Ovary (tissue), 9 donors: ENCODE measurements around the gene INTS4. TPM values are rescaled to one million over a fixed set of nuclear protein-coding genes. Genes with fewer than 3 reads are reported as not detected.
A peak's percentile ranks its signal among the peaks of the same experiment; 100 is the strongest.
"Not testable (repeated sequence)": the region's sequence is repeated elsewhere in the genome, so short reads cannot be mapped to it uniquely, and the experiment has no call there.

Source experiments
- DNase-seq, 5 donors: peaks; one replicate each; pipeline ENCODE4 v3.0.0-alpha.2; 2019 to 2020
- H3K27ac ChIP-seq, 2 donors: fragments of 200-600 bp; one replicate each; pipeline versions ENCODE4 v1.5.1 to v1.8.0; 2019 to 2022
- H3K27me3 ChIP-seq: fragments of 200-600 bp; one replicate; pipeline ENCODE4 v1.8.0; 2022
- H3K36me3 ChIP-seq: fragments of 200-600 bp; sonication (generic); one replicate; pipeline ENCODE4 v1.5.1; 2019
- H3K4me1 ChIP-seq: one replicate; pipeline ENCODE4 v1.8.1; 2013; ENCODE audit warnings: mild to moderate bottlenecking, moderate library complexity; ENCODE audit not compliant: insufficient read depth
- H3K4me3 ChIP-seq: fragments of 200-600 bp; sonication (generic); one replicate; pipeline ENCODE4 v1.5.1; 2017
- H3K9me3 ChIP-seq, 2 donors: fragments of 200-600 bp in 1 of 2; sonication (generic) in 1 of 2; one replicate each; pipeline versions ENCODE4 v1.5.1 to v1.8.1; 2013 to 2019; ENCODE audit warnings: mild to moderate bottlenecking in 1 of 2, moderate library complexity in 1 of 2
- EP300 ChIP-seq: sonication (generic); formaldehyde crosslinking; IDR thresholded peaks from one replicate; pipeline ENCODE4 v1.6.1; 2017; ENCODE audit warnings: antibody characterized with exemption
- POLR2A ChIP-seq: fragments of 450-650 bp; IDR thresholded peaks from one replicate; pipeline ENCODE4 v1.6.1; 2017; ENCODE audit warnings: antibody characterized with exemption, mild to moderate bottlenecking, moderate library complexity
- WGBS, 3 donors: extraction: QIAGEN DNeasy Blood & Tissue Kit in 1 of 3; methylation state at CpG; one replicate each; pipeline versions ENCODE4 v1.1.5 to v1.1.7; 2013 to 2017; 5-methylcytosine and 5-hydroxymethylcytosine counted together
- intact Hi-C, 4 donors: fragments of 100-400 bp; cut with DNase I; formaldehyde crosslinking; loops; one replicate each; pipeline versions ENCODE4 v1.11.0 to v1.15.1; 2022 to 2023
- polyA plus RNA-seq, 2 donors: library from polyadenylated mRNA; stranded (reverse); fragments of 200-250 nt in 1 of 2; fragments of 350-450 nt in 1 of 2; fragmentation: Illumina TruSeq in 1 of 2; extraction: RNeasy Lipid Tissue Mini Kit (QIAGEN cat#74804) in 1 of 2; gene quantifications; one replicate each; pipeline ENCODE4 v1.2.3, GENCODE V29; 2013 to 2014
- total RNA-seq, 7 donors: library from RNA; depleted of rRNA in 2 of 7; stranded (reverse); fragments of >200 nt in 2 of 7; fragmentation: NEBNext Ultra II Directional in 3 of 7; extraction: Animal tissue kit (Norgen Biotek cat#: 25700) in 3 of 7; gene quantifications; one replicate each; pipeline versions ENCODE4 v1.1.0 to v1.2.4, GENCODE V29; 2016 to 2023
- TF ChIP-seq, protein P1 (sequence below), 3 donors: fragments of 450-650 bp in 2 of 3; fragments of 200-600 bp in 1 of 3; IDR thresholded peaks; one replicate each; pipeline versions ENCODE4 v1.5.1 to v1.8.0; 2016 to 2022; ENCODE audit warnings: antibody characterized with exemption in 3 of 3, mild to moderate bottlenecking in 1 of 3
- donor health status: DM: no; HTN: no; CAD: no; lungs with moderate emphysema.
- donor health status: DM: no; HTN: no; CAD: no.
- donor health status: Bipolar disorder and iron deficiency.
- donor health status: DM: yes; HTN: yes; CAD: no.
- donor health status: DM: no; HTN: no; CAD: no.
- donor health status: DM: yes; HTN: yes; CAD: no.

The INTS4 gene
- total and polyA plus RNA-seq, 9 donors = 15.7 to 37.7 (median 29.7) TPM

DNA sequence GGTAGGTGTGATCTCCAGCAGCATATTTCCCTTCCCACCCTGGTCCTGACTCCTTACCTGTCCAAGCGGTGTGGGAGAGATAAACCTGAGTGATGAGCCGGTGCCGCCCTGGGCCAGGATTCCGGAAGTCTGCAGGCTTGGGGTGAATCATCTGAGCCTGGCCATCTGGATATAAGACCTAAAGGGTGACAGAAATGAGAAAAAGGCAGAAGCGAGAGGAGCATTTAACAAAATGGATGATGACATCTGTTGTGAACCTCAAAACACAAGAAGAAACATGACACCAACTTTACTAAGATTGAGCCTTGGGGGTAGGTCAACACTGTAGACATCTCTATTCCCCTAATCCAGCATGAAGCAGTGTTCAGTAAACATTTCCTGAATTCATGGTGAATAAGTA, 110.7 kb downstream of the INTS4 start:
- no peak overlapping the region for H3K4me3 ChIP-seq
- intact Hi-C loops = no loop called here

DNA sequence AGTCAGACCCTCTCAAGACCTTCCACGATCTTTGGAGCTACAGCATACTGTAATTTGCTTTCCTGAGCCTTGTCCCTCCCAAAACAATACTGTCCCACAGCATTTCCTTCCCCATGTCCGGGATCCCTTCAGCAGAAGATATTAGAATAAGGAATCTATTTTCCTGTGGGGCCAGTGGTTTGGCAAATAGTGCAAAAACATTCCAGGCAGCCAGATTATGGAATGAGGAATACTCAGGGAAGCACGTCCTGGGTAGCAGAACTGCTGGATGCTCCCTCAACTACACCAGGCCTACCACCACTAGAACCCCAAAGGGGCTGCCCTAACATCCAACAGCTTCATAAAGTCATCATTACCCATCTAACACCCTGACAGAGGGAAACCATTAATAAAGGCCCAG, 112.1 kb downstream of the INTS4 start:
- Histone ChIP-seq H3K27ac (no peak overlapping the region), H3K4me1 (peaks cover 6% of the 10 kb centered on the region), H3K9me3 (no peaks in the 10 kb centered on the region), H3K27me3 (no peaks in the 10 kb centered on the region), H3K36me3 (no peaks in the 10 kb centered on the region), H3K4me3 (no peak overlapping the region)
- no peak for DNase-seq
- intact Hi-C loops = no loop called here
- 32 to 43% (median 40%) methylated on average over 3 of the region's 3 CpGs for WGBS, 3 donors
- TF ChIP-seq EP300 (no peak), POLR2A (no peak)
- TF ChIP-seq, protein P1, sequence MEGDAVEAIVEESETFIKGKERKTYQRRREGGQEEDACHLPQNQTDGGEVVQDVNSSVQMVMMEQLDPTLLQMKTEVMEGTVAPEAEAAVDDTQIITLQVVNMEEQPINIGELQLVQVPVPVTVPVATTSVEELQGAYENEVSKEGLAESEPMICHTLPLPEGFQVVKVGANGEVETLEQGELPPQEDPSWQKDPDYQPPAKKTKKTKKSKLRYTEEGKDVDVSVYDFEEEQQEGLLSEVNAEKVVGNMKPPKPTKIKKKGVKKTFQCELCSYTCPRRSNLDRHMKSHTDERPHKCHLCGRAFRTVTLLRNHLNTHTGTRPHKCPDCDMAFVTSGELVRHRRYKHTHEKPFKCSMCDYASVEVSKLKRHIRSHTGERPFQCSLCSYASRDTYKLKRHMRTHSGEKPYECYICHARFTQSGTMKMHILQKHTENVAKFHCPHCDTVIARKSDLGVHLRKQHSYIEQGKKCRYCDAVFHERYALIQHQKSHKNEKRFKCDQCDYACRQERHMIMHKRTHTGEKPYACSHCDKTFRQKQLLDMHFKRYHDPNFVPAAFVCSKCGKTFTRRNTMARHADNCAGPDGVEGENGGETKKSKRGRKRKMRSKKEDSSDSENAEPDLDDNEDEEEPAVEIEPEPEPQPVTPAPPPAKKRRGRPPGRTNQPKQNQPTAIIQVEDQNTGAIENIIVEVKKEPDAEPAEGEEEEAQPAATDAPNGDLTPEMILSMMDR (IDR thresholded peaks at IDR 0.05) = no peak

More for the DNA sequence above, 110.7 kb downstream of the INTS4 start:
- no peak for DNase-seq
- no peaks in the 10 kb centered on the region for H3K36me3 ChIP-seq
- 92 to 94% (median 93%) methylated on average over 5 of the region's 5 CpGs for WGBS, 3 donors
- no peak overlapping the region for H3K27ac ChIP-seq
- H3K27me3 ChIP-seq = no peaks in the 10 kb centered on the region
- no peaks in the 10 kb centered on the region for H3K9me3 ChIP-seq
- no peaks in the 10 kb centered on the region for H3K4me1 ChIP-seq
- TF ChIP-seq, protein P1 (IDR thresholded peaks at IDR 0.05) = no peak
- TF ChIP-seq POLR2A (no peak), EP300 (no peak)

DNA sequence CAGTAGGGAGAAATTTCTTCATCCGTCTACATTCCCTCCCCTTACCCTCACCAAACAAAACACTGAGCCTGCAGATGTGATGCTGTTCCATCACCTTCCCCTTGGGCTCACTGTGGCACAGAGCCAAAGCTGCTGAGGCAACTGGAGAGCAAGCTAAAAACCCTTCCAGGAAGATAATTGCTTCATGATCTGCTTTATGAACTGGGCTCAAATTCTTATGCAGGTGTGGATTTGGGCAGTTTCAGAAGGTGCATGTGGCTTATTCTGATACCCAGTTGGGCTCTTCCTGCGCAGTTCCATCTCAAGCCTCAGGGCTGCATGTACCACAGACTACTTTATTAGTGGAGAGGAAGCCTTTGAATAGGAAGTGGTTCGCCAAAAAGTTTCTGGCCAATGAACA, 115.2 kb downstream of the INTS4 start:
- intact Hi-C loops = no loop called here
- whole genome bisulfite sequencing, 3 donors = 71 to 85% (median 76%) methylated on average over 3 of the region's 3 CpGs
- Histone ChIP-seq H3K4me1 (peaks cover 6% of the 10 kb centered on the region), H3K27me3 (no peaks in the 10 kb centered on the region), H3K4me3 (no peak overlapping the region), H3K9me3 (no peaks in the 10 kb centered on the region), H3K36me3 (no peaks in the 10 kb centered on the region), H3K27ac (no peak overlapping the region)
- TF ChIP-seq POLR2A (no peak), EP300 (no peak)
- TF ChIP-seq, protein P1 (IDR thresholded peaks at IDR 0.05) = no peak
- peak; percentile 50 to 74 (median 67) for DNase-seq

DNA sequence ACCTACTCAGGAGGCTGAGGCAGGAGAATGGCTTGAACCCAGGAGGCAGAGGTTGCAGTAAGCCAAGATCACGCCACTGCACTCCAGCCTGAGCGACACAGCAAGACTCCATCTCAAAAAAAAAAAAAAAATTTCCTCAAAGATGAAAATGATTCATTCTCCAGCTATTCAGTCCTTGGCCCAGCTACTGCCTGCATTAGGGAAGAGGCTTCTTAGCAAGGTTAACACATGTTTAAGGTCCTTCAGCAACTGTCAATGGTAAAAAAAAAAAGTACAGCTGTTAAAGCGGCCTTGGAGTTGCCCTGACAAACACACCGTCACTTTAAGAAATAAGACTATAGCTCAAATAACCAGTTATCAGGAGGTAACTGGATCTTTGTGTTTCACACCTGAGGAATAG, 116.2 kb downstream of the INTS4 start:
- intact Hi-C loops, H3K27ac ChIP-seq, H3K36me3 ChIP-seq, H3K4me3 ChIP-seq, H3K9me3 ChIP-seq, H3K27me3 ChIP-seq, H3K4me1 ChIP-seq: not testable (repeated sequence)
- 6 to 17% (median 14%) methylated on average over 4 of the region's 4 CpGs for WGBS, 3 donors
- DNase-seq = peak in 2 of 5 donors; percentile 37 to 46

DNA sequence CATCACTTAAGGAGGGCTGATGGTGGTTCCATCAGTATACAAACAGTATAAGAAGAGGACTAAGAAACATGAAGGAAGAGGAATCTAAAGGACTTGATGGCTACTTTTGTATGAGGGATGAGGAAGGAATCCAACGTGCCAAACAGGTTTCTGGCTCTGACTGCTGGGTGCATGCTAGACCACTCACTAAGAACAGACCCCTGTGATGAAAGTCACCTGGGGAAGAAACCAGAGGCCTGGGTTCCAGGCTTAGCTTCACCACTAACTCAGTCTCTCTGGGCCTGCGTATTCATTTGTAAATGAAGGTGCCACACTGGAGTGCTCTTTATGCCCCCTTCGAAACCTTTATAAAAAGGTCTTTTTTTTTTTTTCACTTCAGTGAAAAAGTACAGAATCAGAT, 118.4 kb downstream of the INTS4 start:
- 76 to 79% (median 79%) methylated on average over 3 of the region's 3 CpGs for whole genome bisulfite sequencing, 3 donors
- no peak for TF ChIP-seq POLR2A
- no peak for TF ChIP-seq EP300
- TF ChIP-seq, protein P1 (IDR thresholded peaks at IDR 0.05) = no peak
- Histone ChIP-seq H3K36me3 (no peaks in the 10 kb centered on the region), H3K27ac (no peak overlapping the region), H3K9me3 (no peaks in the 10 kb centered on the region), H3K4me1 (peaks cover 6% of the 10 kb centered on the region), H3K4me3 (no peak overlapping the region), H3K27me3 (no peaks in the 10 kb centered on the region)
- intact Hi-C loops = no loop called here
- no peak for DNase-seq
